CD4-positive, alpha-beta T cell treated with Interleukin-2 at 100 ng/mL for 4 hours (primary cell): ENCODE measurements around the gene PTBP2.

Source experiments
- DNase-seq: peaks from one replicate; pipeline ENCODE4 v3.0.0-alpha.2; 2020; ENCODE audit warnings: low spot score

Gene PTBP2

GRCh38 chr1:96721416-96722160 lies at the start of gene PTBP2:
Gene PTBP2 (plus strand): TSS chr1:96721784. CDS start chr1:96721865, 81 bp downstream.
- DNase-seq, result peak; percentile 84

DNA sequence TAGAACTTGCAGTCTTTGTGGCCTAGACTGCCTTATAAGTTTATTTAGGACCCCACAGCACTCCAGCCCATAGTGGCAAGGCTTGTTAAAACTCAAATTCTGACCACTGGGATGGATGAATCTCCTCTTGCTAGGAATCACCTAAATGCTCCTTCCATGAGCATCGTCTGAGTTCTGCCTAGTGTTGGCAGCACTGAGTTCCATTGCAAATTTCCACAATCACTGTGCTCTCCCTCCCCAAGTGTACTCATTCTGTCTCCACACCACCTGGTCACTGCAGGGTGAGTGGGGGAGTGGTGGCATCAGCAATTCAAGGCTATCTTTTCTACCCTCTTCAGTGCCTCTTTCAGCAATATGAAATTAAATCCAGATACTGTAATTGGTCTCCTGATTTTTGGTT lies 46.7 kb upstream of the PTBP2 start:
- DNase-seq, result no peak

- DNase-seq, result no peak
Observed at GRCh38 chr1:96682056-96682455, 39.5 kb upstream of the PTBP2 start.

- no peak for DNase-seq
Observed at GRCh38 chr1:96683931-96684330, 37.7 kb upstream of the PTBP2 start.

- DNase-seq, result no peak
Observed at GRCh38 chr1:96684744-96685143, 36.8 kb upstream of the PTBP2 start.

DNA sequence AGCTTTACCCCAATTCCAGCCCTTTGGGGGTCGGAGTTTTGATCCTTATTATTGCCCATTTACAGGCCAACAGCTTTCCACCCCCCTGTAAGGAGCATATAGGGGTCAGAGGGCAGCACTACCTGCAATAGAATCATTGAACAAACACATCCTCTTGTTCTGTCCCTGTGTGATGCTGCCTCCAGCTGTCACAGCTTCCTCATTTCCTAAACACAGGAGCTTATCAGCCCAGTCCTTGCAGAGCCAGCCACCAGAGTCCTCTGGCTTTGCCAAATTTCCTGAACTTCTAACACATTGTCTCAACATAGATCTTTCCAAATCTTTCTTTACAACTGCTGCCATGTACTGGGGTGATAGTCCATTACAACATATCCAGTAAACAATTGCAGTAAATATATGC lies 32.8 kb upstream of the PTBP2 start:
- no peak for DNase-seq

GRCh38 chr1:96695954-96696353 lies 25.6 kb upstream of the PTBP2 start:
- DNase-seq, result no peak

DNA sequence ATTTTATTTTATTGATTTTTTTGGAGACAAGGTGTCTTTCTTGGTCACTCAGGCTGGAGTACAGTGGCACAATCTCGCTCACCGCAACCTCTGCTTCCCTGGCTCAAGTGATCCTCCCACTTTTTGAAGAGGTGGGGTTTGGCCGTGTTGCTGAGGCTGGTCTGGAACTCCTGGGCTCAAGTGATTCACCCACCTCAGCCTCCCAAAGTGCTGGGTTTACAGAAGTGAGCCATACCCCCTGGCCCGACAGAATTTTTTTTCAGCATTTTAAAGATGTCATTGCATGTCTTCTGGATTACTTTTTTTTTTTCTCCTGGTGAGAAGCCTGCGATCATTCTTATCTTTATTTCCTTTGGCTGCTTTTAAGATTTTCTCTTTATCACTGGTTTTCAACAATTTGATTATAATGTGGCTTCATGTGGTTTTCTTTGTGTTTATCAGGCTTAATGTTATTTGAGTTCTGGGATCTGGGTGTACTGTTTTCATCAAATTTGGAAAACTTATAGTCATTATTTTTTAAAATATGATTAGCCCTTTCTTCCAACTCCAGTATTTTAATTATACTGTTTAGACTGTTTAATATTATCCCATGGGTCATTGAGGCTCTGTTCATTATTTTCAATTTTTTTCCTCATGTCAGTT lies 23.1 kb upstream of the PTBP2 start:
- DNase-seq, result no peak

DNA sequence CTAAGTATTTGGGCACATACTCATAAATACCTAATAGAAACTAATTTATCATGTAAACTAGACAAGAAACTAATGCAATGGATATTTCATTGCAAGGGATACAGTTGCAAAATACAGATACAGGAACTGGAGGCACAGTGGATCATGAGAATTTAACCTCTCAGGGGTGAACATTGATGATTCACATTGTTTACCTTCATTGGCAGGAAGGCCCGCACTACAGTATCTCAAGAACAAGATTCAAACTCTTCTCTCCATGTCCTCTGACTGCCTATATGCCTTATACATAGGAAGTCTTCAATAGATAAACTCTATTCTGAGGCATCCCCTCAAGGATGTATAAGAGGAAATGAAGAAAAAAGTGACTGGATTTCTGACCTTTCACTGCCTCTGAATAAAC lies 18.4 kb upstream of the PTBP2 start:
- DNase-seq, result no peak

DNA sequence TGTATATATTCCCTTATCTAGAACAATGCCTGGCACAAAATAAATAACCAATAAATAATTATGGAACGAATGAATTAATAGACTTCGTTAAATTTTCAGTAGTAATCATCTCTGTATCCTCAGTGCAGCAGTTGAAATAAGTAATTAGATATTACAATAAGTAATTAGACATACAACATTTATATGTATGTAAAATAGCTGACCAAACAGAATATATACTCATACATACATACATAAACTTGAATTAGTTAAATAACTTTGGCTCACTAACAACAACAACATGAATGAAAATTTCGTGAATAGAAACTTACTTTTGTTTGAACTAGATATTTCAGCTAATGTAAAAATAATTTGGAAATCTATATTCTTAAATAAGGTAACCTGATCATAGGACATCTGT lies 14.6 kb upstream of the PTBP2 start:
- DNase-seq, result no peak

DNA sequence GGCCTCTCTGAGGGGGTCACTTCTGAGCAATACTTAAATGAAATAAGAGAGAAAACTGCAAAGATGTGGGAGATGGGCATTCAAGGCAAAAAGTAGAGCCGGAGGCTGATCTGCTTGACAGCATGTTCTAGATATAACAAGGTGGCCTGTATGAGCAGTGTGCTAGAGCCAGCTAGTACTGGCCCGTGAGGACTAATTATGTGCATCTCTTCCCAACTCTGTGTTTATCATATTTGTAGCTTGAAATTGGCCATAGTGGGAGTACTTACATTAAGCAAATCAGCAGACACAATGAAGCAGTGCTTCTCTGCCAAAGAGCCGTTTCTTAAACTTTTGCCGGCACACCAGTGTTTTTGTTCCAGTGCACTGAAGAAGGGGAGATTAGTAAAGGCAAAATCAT lies 13.1 kb upstream of the PTBP2 start:
- no peak for DNase-seq

DNA sequence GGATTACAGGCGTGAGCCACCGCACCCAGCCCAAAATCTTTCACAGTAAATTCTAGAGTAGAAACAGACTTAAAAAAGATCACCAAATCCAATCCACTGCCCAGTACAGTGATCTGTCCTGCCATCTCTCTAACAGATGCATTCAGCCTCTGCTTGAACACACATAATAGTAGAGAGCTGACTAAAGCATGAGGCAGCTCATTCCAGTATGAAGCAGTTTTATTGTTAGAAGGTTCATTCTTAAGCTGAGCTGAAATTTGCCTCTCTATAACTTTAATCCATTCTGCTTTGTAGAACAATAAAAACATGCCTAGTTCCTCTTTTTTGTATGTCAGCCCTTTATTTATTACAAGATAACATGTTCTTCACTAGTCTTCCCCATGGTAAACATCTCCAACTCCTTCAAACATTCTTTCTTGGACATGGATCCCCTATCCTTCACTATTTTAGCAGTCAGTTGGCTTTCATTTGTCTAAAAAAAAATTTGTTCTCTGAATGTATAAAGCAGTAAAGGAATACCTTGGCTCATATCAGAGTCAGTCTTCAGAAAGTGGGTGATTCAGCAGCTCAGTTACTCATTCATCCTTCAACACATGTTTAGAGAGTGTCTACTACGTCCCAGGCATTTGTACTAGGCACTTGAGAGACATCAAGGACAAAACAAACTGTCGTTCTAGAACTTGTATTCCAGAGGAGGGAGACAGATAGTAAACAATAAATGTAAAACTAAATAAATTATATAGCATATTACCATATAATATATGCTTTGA lies 10.7 kb upstream of the PTBP2 start:
- DNase-seq, result no peak

- no peak for DNase-seq
Observed at GRCh38 chr1:96713649-96714048, 7.9 kb upstream of the PTBP2 start.

GRCh38 chr1:96714881-96715280 lies 6.7 kb upstream of the PTBP2 start:
- DNase-seq, result no peak

DNA sequence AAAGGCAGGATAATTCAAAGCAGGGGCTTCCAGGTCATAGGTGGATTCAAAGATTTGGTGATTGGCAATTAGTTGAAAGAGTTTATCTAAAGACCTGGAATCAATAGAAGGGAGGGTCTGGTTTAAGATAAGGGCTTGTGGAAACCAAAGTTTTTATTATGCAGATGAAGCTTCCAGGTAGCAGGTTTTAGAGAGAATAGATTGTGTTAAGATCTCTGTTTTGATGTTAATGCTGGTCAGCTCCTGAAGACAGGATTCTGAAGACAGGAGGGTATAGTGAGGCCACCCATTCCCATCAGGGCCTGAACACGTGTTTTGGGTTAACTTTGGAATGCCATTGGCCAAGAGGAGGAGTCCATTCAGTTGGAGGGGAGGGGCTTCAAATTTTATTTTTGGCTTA lies 6.1 kb upstream of the PTBP2 start:
- no peak for DNase-seq

- DNase-seq, result no peak
Observed at GRCh38 chr1:96721053-96721415, 550 bp upstream of the PTBP2 start.

DNA sequence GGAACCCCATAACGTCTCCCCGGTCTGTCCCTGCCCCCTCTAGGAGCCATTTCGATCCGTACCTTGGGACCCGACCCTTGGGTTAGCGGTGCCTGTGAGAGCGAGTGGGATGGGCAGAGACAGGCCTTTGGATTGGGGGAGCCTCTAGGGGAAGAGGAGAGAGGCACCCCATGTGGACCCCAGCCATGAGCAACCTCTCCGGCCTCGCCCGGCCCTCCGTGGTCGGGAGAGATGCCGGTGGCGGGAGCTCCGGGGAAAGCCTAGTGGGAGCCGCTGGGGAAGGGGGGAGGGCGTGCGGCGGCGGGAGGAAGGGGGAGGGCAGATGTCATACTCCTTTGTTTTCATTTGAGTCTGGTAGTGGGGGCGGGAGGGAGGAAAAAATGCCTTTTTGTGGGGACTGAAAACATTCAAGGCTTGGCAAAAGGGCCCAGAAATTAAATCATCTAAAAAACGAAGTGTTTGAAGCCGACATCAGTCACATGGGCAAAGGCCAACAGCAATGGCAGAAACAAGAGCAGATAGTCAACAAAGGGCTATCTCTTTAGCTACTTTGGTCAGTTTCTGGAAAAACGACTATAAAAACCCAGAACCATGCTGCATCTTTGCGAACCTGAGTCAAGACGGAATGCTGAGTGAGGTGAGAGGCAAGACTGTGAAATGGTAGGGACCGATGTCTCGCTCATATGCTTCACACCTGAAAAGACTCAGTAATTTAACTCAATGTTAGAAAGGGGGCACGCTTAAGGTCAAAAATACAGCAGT lies 758 bp downstream of the PTBP2 start:
- DNase-seq, result peak; percentile 30

DNA sequence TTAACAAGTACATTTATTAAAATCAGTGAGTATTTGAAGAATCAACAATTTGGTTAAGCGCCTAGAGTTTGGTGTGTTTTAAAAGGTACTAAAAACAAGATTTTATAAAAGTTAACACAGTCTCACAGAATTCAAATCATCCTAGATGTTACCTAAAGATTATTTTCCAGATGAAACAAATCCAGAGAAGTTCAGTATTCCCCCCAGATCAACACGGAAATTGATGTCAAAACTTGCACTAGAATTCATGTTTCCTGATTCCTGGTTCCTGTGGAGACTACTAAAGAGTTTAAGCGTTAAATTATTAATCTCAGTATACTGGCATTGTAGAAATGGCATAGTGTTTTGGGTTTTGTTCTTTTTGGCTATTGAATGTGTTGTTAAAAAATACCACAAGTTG lies 1.4 kb downstream of the PTBP2 start:
- DNase-seq, result no peak

DNA sequence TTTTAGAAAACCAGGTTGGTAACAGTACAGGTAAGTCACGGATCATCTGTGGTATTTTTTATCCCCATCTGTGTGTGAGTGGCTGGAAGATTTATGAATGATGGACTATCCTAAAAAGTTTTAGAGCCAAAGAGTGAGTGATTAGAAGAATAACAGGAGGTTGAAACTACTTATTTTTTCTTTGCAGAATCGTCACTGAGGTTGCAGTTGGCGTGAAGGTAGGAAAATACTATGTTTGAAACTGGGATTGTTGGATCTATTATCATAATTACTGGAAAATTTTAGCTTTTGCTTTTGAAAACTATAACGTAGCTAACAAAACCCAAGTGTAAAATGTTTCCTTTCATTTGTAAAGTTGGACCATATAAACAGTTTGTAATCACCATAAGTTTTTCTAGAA lies 1.8 kb downstream of the PTBP2 start:
- DNase-seq, result no peak

- DNase-seq, result no peak
Observed at GRCh38 chr1:96723936-96724335, 2.4 kb downstream of the PTBP2 start.

- no peak for DNase-seq
Observed at GRCh38 chr1:96727860-96728259, 6.3 kb downstream of the PTBP2 start.

DNA sequence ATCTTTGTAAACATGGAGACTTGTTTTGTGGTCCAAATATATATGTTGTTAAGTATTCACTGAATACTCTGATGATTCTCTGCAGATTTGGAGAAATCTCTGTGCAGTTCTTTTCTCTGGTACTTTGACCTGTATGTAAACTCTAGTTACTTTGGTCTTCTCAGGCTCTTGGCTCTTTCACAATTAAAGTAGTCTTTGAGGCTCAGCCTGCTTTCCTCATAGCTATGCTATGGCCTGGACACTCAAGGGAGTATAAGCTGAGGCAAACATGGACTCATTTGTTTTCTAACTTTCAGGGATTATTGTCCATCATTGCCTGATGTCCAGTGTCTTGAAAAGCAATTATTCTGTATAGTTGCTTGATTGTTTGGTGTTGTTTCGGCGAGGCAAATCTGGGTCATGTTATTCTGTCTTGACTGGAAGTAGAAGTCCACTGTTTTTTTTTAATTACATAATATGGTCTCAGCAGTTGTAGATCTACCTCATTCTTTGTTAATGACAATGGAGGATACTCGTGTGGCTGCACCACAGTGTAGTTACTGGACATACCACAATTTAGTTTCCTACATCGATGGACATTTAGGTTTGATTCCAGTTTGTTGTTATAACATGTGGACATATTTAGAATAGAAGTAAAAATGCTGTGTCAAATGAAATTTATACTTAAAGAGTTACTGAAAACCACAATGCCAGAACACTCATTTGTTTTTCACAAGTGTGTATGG lies 9.2 kb downstream of the PTBP2 start:
- no peak for DNase-seq
